CD4-positive, alpha-beta memory T cell (primary cell): ENCODE data around the gene NHEJ1. TPM values are rescaled to one million over a fixed set of nuclear protein-coding genes. Genes with fewer than 3 reads are reported as not detected.

ENCODE experiments used
- CTCF ChIA-PET: fragments of 350-600 bp; sonication (Branson Sonifier 250); formaldehyde crosslinking; loops from one replicate; lab custom pipeline; 2021; ENCODE audit warnings: inconsistent platforms; ENCODE audit not compliant: partially characterized antibody; lab: Charles Lee
- POLR2A ChIA-PET: fragments of 350-600 bp; sonication (Branson Sonifier 250); formaldehyde crosslinking; loops from one replicate; lab custom pipeline; 2021; ENCODE audit not compliant: partially characterized antibody; lab: Charles Lee
- DNase-seq, 5 donors: peaks; one replicate each; pipeline versions ENCODE4 v3.0.0 to v3.0.0-alpha.2; 2020 to 2022; ENCODE audit warnings: mixed read lengths in 1 of 5
- H3K27ac ChIP-seq: one replicate; pipeline ENCODE4 v1.7.0; 2013; ENCODE audit warnings: low read depth, low read length
- H3K27me3 ChIP-seq: 2 replicates; pipeline ENCODE4 v1.7.0; 2013; ENCODE audit warnings: mild to moderate bottlenecking, low read length, moderate library complexity; ENCODE audit not compliant: insufficient read depth
- H3K36me3 ChIP-seq: 2 replicates; pipeline ENCODE4 v1.7.0; 2013; ENCODE audit warnings: mild to moderate bottlenecking, low read length, moderate library complexity; ENCODE audit not compliant: insufficient read depth
- H3K4me1 ChIP-seq: 2 replicates; pipeline ENCODE4 v1.7.0; 2013; ENCODE audit warnings: mild to moderate bottlenecking, low read length, moderate library complexity; ENCODE audit not compliant: insufficient read depth
- H3K4me3 ChIP-seq, 2 donors: one replicate each; pipeline ENCODE4 v1.7.0; 2013; ENCODE audit warnings: low read length in 2 of 2, mild to moderate bottlenecking in 1 of 2
- H3K9me3 ChIP-seq, 2 donors: one replicate each; pipeline ENCODE4 v1.7.0; 2013; ENCODE audit warnings: low read length in 2 of 2, control low read depth in 1 of 2; ENCODE audit not compliant: control insufficient read depth in 1 of 2
- H3K27ac Mint-ChIP-seq, 7 donors: one replicate each; pipeline ENCODE4 v1.8.0; 2020 to 2021; ENCODE audit warnings: mixed read lengths in 7 of 7, mild to moderate bottlenecking in 6 of 7, inconsistent platforms in 3 of 7, moderate library complexity in 3 of 7
- H3K27me3 Mint-ChIP-seq, 2 donors: one replicate each; pipeline ENCODE4 v1.8.0; 2020 to 2021; ENCODE audit warnings: mixed read lengths in 2 of 2
- H3K36me3 Mint-ChIP-seq, 2 donors: one replicate each; pipeline ENCODE4 v1.8.0; 2020 to 2021; ENCODE audit warnings: mixed read lengths in 2 of 2, inconsistent platforms in 1 of 2, mild to moderate bottlenecking in 1 of 2
- H3K4me1 Mint-ChIP-seq, 4 donors: one replicate each; pipeline ENCODE4 v1.8.0; 2020 to 2021; ENCODE audit warnings: mixed read lengths in 4 of 4, mild to moderate bottlenecking in 1 of 4
- H3K4me3 Mint-ChIP-seq, 8 donors: one replicate each; pipeline ENCODE4 v1.8.0; 2020 to 2021; ENCODE audit warnings: mixed read lengths in 8 of 8, mild to moderate bottlenecking in 7 of 8, moderate library complexity in 6 of 8, inconsistent platforms in 3 of 8
- H3K9me3 Mint-ChIP-seq, 8 donors: one replicate each; pipeline ENCODE4 v1.8.0; 2020 to 2021; ENCODE audit warnings: mixed read lengths in 8 of 8, mild to moderate bottlenecking in 5 of 8, inconsistent platforms in 3 of 8, moderate library complexity in 1 of 8
- intact Hi-C: fragments of 100-400 bp; cut with micrococcal nuclease; formaldehyde crosslinking; loops from one replicate; pipeline ENCODE4 v1.15.1; 2023
- polyA plus RNA-seq, 2 donors: library from polyadenylated mRNA; unstranded; fragments of 300-500 nt; fragmentation: Illumina TruSeq; gene quantifications; one replicate each; pipeline ENCODE4 v1.2.3, GENCODE V29; 2021
- total RNA-seq, 2 experiments: library from RNA; stranded (reverse); gene quantifications; one replicate each; pipeline ENCODE4 v1.2.3, GENCODE V29; 2021

The NHEJ1 gene
- total and polyA plus RNA-seq, 4 experiments from 2014 or later, result 14.1 to 27.5 (median 20.5) TPM

- H3K9me3 ChIP-seq, result no peaks in the 10 kb centered on the region
- Mint-ChIP-seq H3K27me3 (peaks cover 22 to 30% of the 10 kb centered on the region in 2 donors), H3K36me3 (no peaks in the 10 kb centered on the region), H3K9me3 (no peaks in the 10 kb centered on the region), H3K27ac (no peak overlapping the region), H3K4me3 (no peak overlapping the region), H3K4me1 (peaks cover 0 to 1% (median 0%) of the 10 kb centered on the region in 4 donors)
- no peaks in the 10 kb centered on the region for H3K36me3 ChIP-seq
- H3K27ac ChIP-seq, result no peak overlapping the region
- ChIA-PET CTCF (interaction anchor here (1.0 to 4.6 kb wide), 9 partner anchors 10 to 268 kb away, joined by 3 to 62 read pairs (median 4); partner anchors contain the start of gene NHEJ1), POLR2A (no interaction called here)
- no peak overlapping the region for H3K4me3 ChIP-seq
- H3K27me3 ChIP-seq, result no peaks in the 10 kb centered on the region
- intact Hi-C loops, result no loop called here
- H3K4me1 ChIP-seq, result no peaks in the 10 kb centered on the region
- DNase-seq, result no peak
These were observed 129.4 kb downstream of the NHEJ1 start for GRCh38 chr2:219031005-219031738.

- no peak overlapping the region for H3K4me3 Mint-ChIP-seq
- no peak for DNase-seq
- H3K27ac ChIP-seq, result no peak overlapping the region
- no peaks in the 10 kb centered on the region for H3K27me3 ChIP-seq
- ChIA-PET POLR2A (interaction anchor here (1.2 kb wide), 1 partner anchor 10 kb away, joined by 3 read pairs; no protein-coding TSS in a partner anchor), CTCF (interaction anchor here (0.6 to 4.6 kb wide), 38 partner anchors 8 to 324 kb away, joined by 3 to 62 read pairs (median 4); partner anchors contain the start of gene NHEJ1)
- H3K36me3 ChIP-seq, result no peaks in the 10 kb centered on the region
- no peaks in the 10 kb centered on the region for H3K36me3 Mint-ChIP-seq
- peak overlapping the region in 1 of 7 donors; percentile 21 for H3K27ac Mint-ChIP-seq
- H3K9me3 Mint-ChIP-seq, result no peaks in the 10 kb centered on the region
- no peaks in the 10 kb centered on the region for H3K9me3 ChIP-seq
- H3K4me3 ChIP-seq, result no peak overlapping the region
- H3K27me3 Mint-ChIP-seq, result peaks cover 18 to 26% of the 10 kb centered on the region in 2 donors
- H3K4me1 ChIP-seq, result no peaks in the 10 kb centered on the region
- intact Hi-C loops, result no loop called here
- peaks cover 0 to 1% (median 0%) of the 10 kb centered on the region in 4 donors for H3K4me1 Mint-ChIP-seq
These were observed 130.3 kb downstream of the NHEJ1 start for GRCh38 chr2:219030177-219030940.

- Histone ChIP-seq H3K4me3 (no peak overlapping the region), H3K9me3 (no peaks in the 10 kb centered on the region), H3K4me1 (no peaks in the 10 kb centered on the region), H3K27ac (no peak overlapping the region), H3K36me3 (no peaks in the 10 kb centered on the region), H3K27me3 (no peaks in the 10 kb centered on the region)
- H3K4me3 Mint-ChIP-seq, result no peak overlapping the region
- peaks cover 0 to 1% (median 0%) of the 10 kb centered on the region in 4 donors for H3K4me1 Mint-ChIP-seq
- H3K36me3 Mint-ChIP-seq, result no peaks in the 10 kb centered on the region
- H3K27me3 Mint-ChIP-seq, result peaks cover 16 to 21% of the 10 kb centered on the region in 2 donors
- ChIA-PET CTCF (interaction anchor here (0.6 to 4.6 kb wide), 38 partner anchors 9 to 324 kb away, joined by 3 to 62 read pairs (median 4); partner anchors contain the start of gene NHEJ1), POLR2A (interaction anchor here (1.2 kb wide), 1 partner anchor 9 kb away, joined by 3 read pairs; no protein-coding TSS in a partner anchor)
- intact Hi-C loops, result loop anchor here (1.0 kb wide), 3 partner anchors 90 to 269 kb away; no protein-coding TSS in a partner anchor
- no peaks in the 10 kb centered on the region for H3K9me3 Mint-ChIP-seq
- peak overlapping the region in 1 of 7 donors; percentile 21 for H3K27ac Mint-ChIP-seq
- peak; percentile 69 to 76 (median 73) for DNase-seq
These were observed 130.8 kb downstream of the NHEJ1 start for GRCh38 chr2:219029829-219030165.

- no peaks in the 10 kb centered on the region for H3K36me3 ChIP-seq
These were observed 131.4 kb downstream of the NHEJ1 start for GRCh38 chr2:219028996-219029828.

GRCh38 chr2:219028141-219028540 is 132.5 kb downstream of the NHEJ1 start:
- Histone ChIP-seq H3K4me3 (no peak overlapping the region), H3K4me1 (no peaks in the 10 kb centered on the region), H3K9me3 (no peaks in the 10 kb centered on the region), H3K36me3 (no peaks in the 10 kb centered on the region), H3K27me3 (no peaks in the 10 kb centered on the region), H3K27ac (no peak overlapping the region)
- CTCF ChIA-PET, result interaction anchor here (1.2 to 4.6 kb wide), 6 partner anchors 9 to 125 kb away, joined by 3 to 33 read pairs (median 9); no protein-coding TSS in a partner anchor
- H3K4me1 Mint-ChIP-seq, result peaks cover 0 to 1% (median 0%) of the 10 kb centered on the region in 4 donors
- H3K27me3 Mint-ChIP-seq, result peaks cover 10 to 15% of the 10 kb centered on the region in 2 donors
- no peak overlapping the region for H3K4me3 Mint-ChIP-seq
- no peaks in the 10 kb centered on the region for H3K36me3 Mint-ChIP-seq
- no peak overlapping the region for H3K27ac Mint-ChIP-seq
- no peak for DNase-seq
- H3K9me3 Mint-ChIP-seq, result no peaks in the 10 kb centered on the region
- intact Hi-C loops, result no loop called here
- POLR2A ChIA-PET, result no interaction called here

More at GRCh38 chr2:219028996-219029828, 131.4 kb downstream of the NHEJ1 start:
- DNase-seq, result no peak
- H3K4me1 Mint-ChIP-seq, result peaks cover 0 to 1% (median 0%) of the 10 kb centered on the region in 4 donors
- intact Hi-C loops, result loop anchor here (1.0 kb wide), 3 partner anchors 90 to 269 kb away; no protein-coding TSS in a partner anchor
- peak overlapping the region in 1 of 7 donors; percentile 21 for H3K27ac Mint-ChIP-seq
- CTCF ChIA-PET, result interaction anchor here (0.6 to 4.6 kb wide), 36 partner anchors 9 to 325 kb away, joined by 3 to 62 read pairs (median 4); partner anchors contain the start of gene NHEJ1
- H3K4me3 ChIP-seq, result no peak overlapping the region
- no peaks in the 10 kb centered on the region for H3K36me3 Mint-ChIP-seq
- H3K27ac ChIP-seq, result no peak overlapping the region
- H3K4me3 Mint-ChIP-seq, result no peak overlapping the region
- POLR2A ChIA-PET, result interaction anchor here (1.2 kb wide), 1 partner anchor 9 kb away, joined by 3 read pairs; no protein-coding TSS in a partner anchor
- H3K4me1 ChIP-seq, result no peaks in the 10 kb centered on the region
- H3K9me3 ChIP-seq, result no peaks in the 10 kb centered on the region
- H3K9me3 Mint-ChIP-seq, result no peaks in the 10 kb centered on the region
- peaks cover 15 to 17% of the 10 kb centered on the region in 2 donors for H3K27me3 Mint-ChIP-seq
- no peaks in the 10 kb centered on the region for H3K27me3 ChIP-seq

GRCh38 chr2:219027511-219028055 is 133.0 kb downstream of the NHEJ1 start:
- Mint-ChIP-seq H3K27me3 (peaks cover 11 to 13% of the 10 kb centered on the region in 2 donors), H3K4me3 (no peak overlapping the region), H3K9me3 (no peaks in the 10 kb centered on the region), H3K27ac (no peak overlapping the region), H3K36me3 (no peaks in the 10 kb centered on the region), H3K4me1 (peaks cover 0 to 1% (median 0%) of the 10 kb centered on the region in 4 donors)
- Histone ChIP-seq H3K9me3 (no peaks in the 10 kb centered on the region), H3K27ac (no peak overlapping the region), H3K4me1 (no peaks in the 10 kb centered on the region), H3K36me3 (no peaks in the 10 kb centered on the region), H3K27me3 (no peaks in the 10 kb centered on the region), H3K4me3 (no peak overlapping the region)
- ChIA-PET CTCF (interaction anchor here (0.9 to 4.6 kb wide), 9 partner anchors 8 to 132 kb away, joined by 3 to 33 read pairs (median 4); partner anchors contain the start of gene CFAP65), POLR2A (no interaction called here)
- intact Hi-C loops, result no loop called here
- DNase-seq, result no peak
